HG03442 (cell line): ENCODE measurements around the gene NOTCH3.

Source experiments
- ATAC-seq: cut with Tn5 transposase; IDR thresholded peaks from one replicate; pipeline ENCODE4 v1.9.1; 2021; ENCODE audit warnings: mild to moderate bottlenecking, moderate library complexity; ENCODE audit not compliant: unreplicated experiment

NOTCH3 gene

DNA sequence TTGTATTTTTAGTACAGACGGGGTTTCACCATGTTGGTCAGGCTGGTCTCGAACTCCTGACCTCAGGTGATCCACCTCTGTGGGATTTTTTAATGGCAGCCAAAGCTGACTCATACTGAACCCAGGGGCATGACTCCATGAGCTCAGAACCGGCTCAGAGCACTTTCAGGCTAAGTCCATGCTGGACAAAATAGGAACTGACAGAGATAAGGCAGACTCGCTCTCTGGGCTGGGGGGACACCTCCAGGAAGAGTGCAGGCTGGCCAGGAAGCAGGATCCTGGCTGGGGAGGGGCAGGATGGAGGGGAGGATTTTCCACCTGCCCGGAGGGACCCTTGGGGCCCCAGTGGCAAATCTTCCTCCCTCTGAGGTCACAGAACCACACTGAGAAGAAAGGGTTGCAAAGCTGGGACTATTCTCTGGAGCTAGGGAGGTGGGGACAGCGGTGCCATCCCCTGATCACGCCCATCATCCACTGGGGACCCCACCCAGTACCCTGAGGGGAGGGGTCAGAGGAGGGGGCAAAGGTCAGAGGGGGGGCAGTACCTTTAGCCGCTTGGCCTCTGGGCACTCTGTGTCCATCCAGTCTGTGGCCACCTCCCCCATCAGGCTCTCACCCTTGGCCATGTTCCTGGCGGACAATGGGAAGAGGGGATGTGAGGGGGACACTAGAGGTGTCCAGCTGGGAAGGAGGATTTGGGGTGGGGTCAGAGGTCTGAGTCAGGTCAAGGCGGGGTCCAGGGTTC is 31.1 kb downstream of the NOTCH3 start:
- no peak for ATAC-seq

DNA sequence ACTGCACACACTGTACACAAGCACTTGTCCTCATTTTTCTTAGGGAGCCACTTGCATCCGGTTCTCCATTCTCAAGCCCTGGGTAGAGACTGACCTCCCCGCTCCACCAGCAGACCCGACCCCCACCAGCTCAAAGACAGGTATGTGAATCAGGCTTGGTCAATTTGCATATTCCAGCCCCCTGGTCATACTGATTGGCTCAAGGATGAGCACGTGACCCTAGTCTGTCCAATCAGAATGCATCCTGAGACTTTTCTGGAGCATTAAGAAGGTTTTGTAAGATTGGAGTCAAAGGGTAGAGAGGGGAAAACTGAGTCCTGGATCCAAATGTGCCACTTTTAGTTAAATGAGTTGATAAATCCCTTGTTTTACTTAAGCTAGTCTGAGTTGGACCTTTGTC is 34.1 kb downstream of the NOTCH3 start:
- no peak for ATAC-seq

- no peak for ATAC-seq
Measured at GRCh38 chr19:15161028-15161984, 39.5 kb downstream of the NOTCH3 start.

GRCh38 chr19:15159251-15159650 is 41.5 kb downstream of the NOTCH3 start:
- ATAC-seq: no peak

DNA sequence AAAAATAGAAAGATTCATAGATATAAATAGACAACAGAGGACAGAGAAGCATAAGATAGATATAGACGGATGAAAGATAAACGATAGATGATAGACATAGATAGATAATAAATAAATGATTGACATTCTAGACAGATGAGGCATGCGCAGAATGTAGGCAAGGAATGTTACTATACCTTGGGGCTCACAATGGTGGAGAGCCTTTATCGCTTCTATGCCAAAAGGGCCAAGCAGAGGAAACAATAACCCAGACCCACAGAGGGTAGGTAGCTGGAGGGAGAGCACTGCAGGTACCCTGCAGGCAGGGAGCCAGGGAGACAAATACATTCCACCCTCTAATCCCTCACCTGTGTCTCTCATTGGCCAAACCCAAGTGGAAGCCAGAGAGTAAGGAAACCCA is 44.4 kb downstream of the NOTCH3 start:
- ATAC-seq: no peak

- ATAC-seq: no peak
Measured at GRCh38 chr19:15155296-15155695, 45.5 kb downstream of the NOTCH3 start.

DNA sequence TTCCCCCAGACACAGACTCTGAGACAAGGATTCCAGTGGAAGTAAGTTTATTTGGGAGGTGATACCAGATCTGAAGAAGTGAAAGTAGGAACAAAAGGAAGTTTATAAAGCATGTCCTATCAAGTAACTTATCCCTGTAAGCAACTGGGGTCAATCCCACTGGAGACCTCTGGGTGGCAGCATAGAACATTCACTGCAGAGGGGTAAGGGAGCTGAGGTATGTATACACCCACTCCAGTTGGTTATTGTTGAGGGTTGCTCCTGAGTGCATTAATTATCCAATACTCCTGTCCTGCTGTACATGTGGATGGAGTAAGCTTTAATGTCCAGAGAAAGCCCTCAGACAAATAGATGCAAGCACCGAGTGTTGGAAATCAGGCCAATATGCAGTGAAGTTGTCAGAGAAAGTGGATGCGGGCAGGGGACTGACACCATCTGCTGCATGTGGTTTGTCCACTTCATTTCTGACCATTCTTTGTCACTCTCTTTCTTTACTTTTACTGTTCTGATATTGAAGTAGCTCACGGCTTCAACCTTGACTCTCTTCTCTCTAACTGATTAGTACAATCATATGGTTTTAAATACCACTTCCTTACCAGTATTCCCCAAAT is 46.7 kb downstream of the NOTCH3 start:
- ATAC-seq: no peak

DNA sequence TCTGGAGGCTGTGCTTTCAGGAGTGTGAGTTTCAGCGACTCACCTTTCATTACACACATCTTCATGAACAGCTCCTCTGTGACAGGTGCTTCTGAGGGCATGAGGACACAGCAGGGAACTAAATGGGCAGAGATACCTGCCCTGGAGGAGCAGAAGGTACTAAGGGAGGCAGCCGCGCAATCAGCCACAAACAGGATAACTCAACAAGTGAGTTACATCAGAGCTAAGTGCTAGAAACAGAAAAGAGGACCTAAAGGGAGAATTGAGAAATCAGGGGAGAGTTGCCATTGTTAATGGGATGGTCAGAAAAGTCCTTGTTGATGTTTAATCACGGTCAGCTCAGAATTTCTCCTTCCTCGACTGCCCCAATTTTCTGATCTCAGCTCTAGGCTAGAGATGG is 51.1 kb downstream of the NOTCH3 start:
- ATAC-seq: no peak

GRCh38 chr19:15147090-15147489 is 53.7 kb downstream of the NOTCH3 start:
- ATAC-seq: no peak

DNA sequence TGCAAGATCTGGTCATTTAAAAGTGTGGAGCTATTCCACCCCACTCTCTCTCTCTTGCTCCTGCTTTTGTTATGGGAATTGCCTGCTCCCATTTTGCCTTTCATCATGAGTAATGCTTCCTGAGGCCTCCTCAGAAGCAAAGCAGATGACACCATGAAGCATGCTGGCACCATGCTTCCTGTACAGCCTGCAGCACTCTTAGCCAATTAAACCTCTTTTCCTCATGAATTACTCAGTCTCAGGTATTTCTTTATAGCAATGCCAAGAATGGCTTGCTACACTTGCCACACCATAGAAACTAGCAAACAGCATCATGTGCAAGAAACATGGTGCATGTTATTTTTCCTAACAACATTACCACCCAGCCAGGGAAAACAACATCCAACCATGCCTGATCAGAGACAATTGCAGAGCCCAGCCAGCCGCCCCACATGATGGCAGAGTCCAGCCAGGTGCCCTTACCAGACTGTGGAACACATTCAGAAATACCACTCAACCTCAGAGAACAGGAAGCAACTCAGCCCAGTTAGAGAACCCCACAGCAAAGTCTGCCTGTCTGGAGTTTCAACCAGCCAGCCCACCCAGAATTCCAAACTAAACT is 56.6 kb downstream of the NOTCH3 start:
- no peak for ATAC-seq

DNA sequence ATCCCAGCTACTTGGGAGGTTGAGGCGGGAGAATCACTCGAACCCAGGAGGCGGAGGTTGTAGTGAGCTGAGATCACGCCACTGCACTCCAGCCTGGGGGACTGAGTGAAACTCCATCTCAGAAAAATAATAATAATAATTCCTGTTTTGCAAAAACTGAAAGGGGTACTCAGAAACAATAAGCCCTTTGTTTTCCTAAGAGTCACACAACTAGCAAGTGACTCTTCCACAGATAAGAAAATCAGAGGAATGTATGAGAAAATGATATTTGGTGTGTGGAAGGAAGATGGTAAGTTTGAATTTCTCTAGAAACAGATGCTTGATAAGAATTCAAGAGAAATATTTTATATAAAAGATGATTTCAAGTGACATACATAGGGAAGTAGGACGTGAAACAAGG is 58.5 kb downstream of the NOTCH3 start:
- no peak for ATAC-seq

DNA sequence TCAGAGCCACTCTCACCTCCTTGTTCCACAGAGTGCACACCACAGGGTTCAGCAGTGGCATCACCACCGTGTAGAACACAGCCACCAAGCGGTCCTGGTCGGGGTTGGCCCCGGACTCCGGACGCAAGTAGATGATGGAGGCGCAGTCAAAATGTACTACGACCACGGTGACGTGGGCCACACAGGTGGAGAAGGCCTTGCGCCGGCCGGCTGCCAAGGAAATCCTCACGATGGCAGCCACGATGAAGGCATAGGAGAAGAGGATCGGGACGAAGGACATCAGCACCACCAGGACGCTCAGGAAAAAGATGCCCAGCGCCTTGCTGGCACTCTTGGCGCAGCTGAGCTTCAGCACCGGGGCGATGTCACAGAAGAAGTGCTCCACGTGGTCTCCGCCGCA is 59.7 kb downstream of the NOTCH3 start:
- ATAC-seq: no peak

- ATAC-seq: no peak
Measured at GRCh38 chr19:15138427-15138826, 62.4 kb downstream of the NOTCH3 start.

DNA sequence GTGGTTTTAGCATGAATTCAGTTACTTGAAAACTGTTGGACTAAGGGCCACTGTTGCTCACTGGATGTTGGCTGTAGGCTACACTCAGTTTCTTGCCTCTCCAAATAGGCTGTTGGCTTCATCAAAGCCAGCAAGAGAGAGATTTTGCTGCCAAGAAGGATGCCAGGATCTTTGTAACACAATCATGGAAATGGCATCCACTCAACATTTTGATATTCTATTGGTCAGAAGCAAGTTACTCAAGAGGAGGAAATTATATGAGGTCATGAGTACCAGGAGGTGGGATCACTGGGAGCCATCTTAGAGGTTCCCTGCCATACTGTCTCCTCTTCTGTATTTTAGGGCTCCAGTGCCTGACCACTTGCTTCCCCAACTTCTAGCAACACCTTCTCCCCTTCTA is 63.0 kb downstream of the NOTCH3 start:
- no peak for ATAC-seq

- ATAC-seq: no peak
Measured at GRCh38 chr19:15136234-15136954, 64.4 kb downstream of the NOTCH3 start.

DNA sequence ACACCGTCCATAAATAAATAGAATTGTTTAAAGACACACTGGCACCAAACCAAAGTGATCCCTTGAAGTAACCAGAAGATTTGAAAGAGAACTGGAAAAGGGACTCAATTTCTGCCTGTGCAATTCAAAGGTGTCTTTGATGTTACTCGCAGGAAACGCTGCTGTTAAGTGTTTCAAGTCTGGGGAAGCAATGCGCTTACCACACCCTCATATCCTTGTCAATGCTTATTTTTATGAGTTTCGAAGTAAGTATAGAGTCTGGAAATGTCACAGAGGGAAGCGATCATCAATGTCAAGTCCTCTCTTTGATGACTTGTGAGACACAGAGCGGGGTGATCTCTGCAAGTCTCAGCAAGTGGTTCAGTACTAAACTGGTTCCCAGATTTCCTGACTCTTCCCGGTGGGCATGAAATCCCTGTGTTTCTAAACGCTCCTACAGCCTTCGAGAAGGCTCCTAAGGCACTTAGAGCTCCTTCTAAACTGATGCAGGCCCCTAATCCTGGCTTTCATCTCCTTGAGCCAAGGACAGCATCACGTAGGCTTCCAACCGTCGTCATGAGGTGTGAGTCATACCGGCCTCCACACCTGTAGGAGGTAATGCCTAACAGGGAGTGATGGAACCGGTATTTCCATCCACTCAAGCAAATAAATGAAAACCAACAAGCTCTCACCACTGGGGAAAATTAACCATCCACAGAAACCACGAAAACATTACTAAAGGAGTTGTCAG is 70.8 kb downstream of the NOTCH3 start:
- ATAC-seq: no peak

- ATAC-seq: no peak
Measured at GRCh38 chr19:15128162-15128770, 72.5 kb downstream of the NOTCH3 start.

- no peak for ATAC-seq
Measured at GRCh38 chr19:15126131-15126910, 74.5 kb downstream of the NOTCH3 start.
